Measurements from ENCODE around the gene CDH13.

DNA sequence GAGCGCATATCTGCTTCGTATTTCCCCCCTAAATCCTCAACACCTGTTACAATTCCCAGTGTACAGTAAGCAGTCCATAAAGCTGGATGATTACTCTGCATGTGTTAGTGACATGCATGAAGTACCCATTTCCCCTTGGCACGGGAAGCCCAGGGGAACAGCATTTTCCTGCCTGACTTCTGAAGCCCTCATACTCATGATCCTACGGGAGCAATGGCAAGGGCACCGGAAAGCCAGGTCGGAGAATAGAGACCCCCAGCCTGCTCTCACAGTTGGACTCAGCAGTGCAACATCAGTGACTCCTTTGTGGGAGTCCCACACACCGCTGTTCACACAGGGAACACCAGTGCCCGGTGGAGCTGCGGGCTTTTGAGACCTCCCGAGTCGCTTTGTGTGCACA lies 336.9 kb downstream of the CDH13 start:
- TF ChIP-seq, protein P1, sequence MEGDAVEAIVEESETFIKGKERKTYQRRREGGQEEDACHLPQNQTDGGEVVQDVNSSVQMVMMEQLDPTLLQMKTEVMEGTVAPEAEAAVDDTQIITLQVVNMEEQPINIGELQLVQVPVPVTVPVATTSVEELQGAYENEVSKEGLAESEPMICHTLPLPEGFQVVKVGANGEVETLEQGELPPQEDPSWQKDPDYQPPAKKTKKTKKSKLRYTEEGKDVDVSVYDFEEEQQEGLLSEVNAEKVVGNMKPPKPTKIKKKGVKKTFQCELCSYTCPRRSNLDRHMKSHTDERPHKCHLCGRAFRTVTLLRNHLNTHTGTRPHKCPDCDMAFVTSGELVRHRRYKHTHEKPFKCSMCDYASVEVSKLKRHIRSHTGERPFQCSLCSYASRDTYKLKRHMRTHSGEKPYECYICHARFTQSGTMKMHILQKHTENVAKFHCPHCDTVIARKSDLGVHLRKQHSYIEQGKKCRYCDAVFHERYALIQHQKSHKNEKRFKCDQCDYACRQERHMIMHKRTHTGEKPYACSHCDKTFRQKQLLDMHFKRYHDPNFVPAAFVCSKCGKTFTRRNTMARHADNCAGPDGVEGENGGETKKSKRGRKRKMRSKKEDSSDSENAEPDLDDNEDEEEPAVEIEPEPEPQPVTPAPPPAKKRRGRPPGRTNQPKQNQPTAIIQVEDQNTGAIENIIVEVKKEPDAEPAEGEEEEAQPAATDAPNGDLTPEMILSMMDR (IDR thresholded peaks at IDR 0.05) = no peak
- TF ChIP-seq POLR2A (IDR thresholded peaks at IDR 0.05) = no peak

Data from thyroid gland (tissue), 4 donors.